ENCODE results near the gene DDTL.
"Not testable (repeated sequence)": the region's sequence is repeated elsewhere in the genome, so short reads cannot be mapped to it uniquely, and the experiment has no call there.

GRCh38 chr22:23986538-23987178 lies 20.0 kb downstream of the DDTL start:
- not testable (repeated sequence) for TF ChIP-seq CTCF, POLR2A (IDR thresholded peaks at IDR 0.05)

All from testis (tissue), 2 donors.